Heart left ventricle (tissue), 16 donors: Measurements from ENCODE around the gene CSMD2. TPM values are rescaled to one million over a fixed set of nuclear protein-coding genes. Genes with fewer than 3 reads are reported as not detected.

Source experiments
- ATAC-seq, 4 donors: fragments of 200-7000 bp; cut with Tn5 transposase; one replicate each; pipeline ENCODE4 v1.9.1; 2020 to 2022; ENCODE audit warnings: moderate library complexity in 4 of 4, mild to moderate bottlenecking in 3 of 4, moderate number of reproducible peaks in 1 of 4
- DNase-seq, 5 donors: peaks; one replicate each; pipeline ENCODE4 v3.0.0-alpha.2; 2020
- H3K27ac ChIP-seq, 12 donors: fragments of 200-600 bp; sonication (generic) in 4 of 12; one replicate each; pipeline versions ENCODE4 v1.5.0 to v1.8.0; 2016 to 2022; ENCODE audit warnings: mild to moderate bottlenecking in 2 of 12
- H3K27me3 ChIP-seq, 9 donors: fragments of 200-600 bp; sonication (generic) in 2 of 9; one replicate each; pipeline versions ENCODE4 v1.5.1 to v1.8.0; 2016 to 2022; ENCODE audit warnings: mild to moderate bottlenecking in 3 of 9
- H3K36me3 ChIP-seq, 9 donors: fragments of 200-600 bp; sonication (generic) in 2 of 9; one replicate each; pipeline versions ENCODE4 v1.5.0 to v1.8.0; 2018 to 2022; ENCODE audit warnings: mild to moderate bottlenecking in 2 of 9
- H3K4me1 ChIP-seq, 12 donors: fragments of 200-600 bp; sonication (generic) in 4 of 12; one replicate each; pipeline versions ENCODE4 v1.5.0 to v1.8.0; 2016 to 2022; ENCODE audit warnings: mild to moderate bottlenecking in 3 of 12
- H3K4me3 ChIP-seq, 12 donors: fragments of 200-600 bp; sonication (generic) in 4 of 12; one replicate each; pipeline versions ENCODE4 v1.5.0 to v1.8.0; 2017 to 2022; ENCODE audit warnings: mild to moderate bottlenecking in 9 of 12, moderate library complexity in 4 of 12
- H3K9me3 ChIP-seq, 12 donors: fragments of 200-600 bp; sonication (generic) in 4 of 12; one replicate each; pipeline versions ENCODE4 v1.5.0 to v1.8.0; 2016 to 2022; ENCODE audit warnings: mild to moderate bottlenecking in 1 of 12
- POLR2A ChIP-seq, 2 donors: fragments of 450-650 bp; IDR thresholded peaks; one replicate each; pipeline ENCODE4 v1.6.1; 2017; ENCODE audit warnings: antibody characterized with exemption in 2 of 2, mild to moderate bottlenecking in 2 of 2, moderate library complexity in 2 of 2
- WGBS, 4 donors: extraction: QIAGEN DNeasy Blood & Tissue Kit in 2 of 4; methylation state at CpG; one replicate each; pipeline versions ENCODE4 v1.1.5 to v1.1.7; 2013 to 2018; 5-methylcytosine and 5-hydroxymethylcytosine counted together
- intact Hi-C, 10 donors: fragments of 100-400 bp; cut with DNase I; formaldehyde crosslinking; loops; one replicate each; pipeline versions ENCODE4 v1.11.1 to v1.14.2; 2022
- polyA plus RNA-seq, 2 donors: library from polyadenylated mRNA; stranded (reverse); fragments of 200-250 nt; gene quantifications; one replicate each; pipeline ENCODE4 v1.2.3, GENCODE V29; 2013
- total RNA-seq, 9 donors: library from RNA; depleted of rRNA in 2 of 9; stranded (reverse); fragments of >200 nt in 2 of 9; fragmentation: NEBNext Ultra II Directional in 3 of 9; extraction: Animal tissue kit (Norgen Biotek cat#: 25700) in 3 of 9; gene quantifications; one replicate each; pipeline versions ENCODE4 v1.1.0 to v1.2.4, GENCODE V29; 2016 to 2023
- TF ChIP-seq, protein P1 (sequence below), 12 donors: fragments of 200-600 bp; sonication (generic) in 4 of 12; IDR thresholded peaks; one replicate each; pipeline versions ENCODE4 v1.5.0 to v1.8.0; 2018 to 2022; ENCODE audit warnings: antibody characterized with exemption in 12 of 12, mild to moderate bottlenecking in 5 of 12
- donor health status: ischemic (EF 13 %, LVEDD 7.1; RV severe dilation, severe dysfunction).
- donor health status: healthy with polysubstance abuse.
- donor health status: DM: no; HTN: yes; CAD: no.
- donor health status: DM: no; HTN: no; CAD: no.
- donor health status: ischemic (EF 25% LVEDD 6.9; RV normal size, moderate dysfunction).
- donor health status: ischemic (EF 25% LVEDD 5.7; RV mildly dilated, moderate dysfunction).
- donor health status: healthy.
- donor health status: DM: yes; HTN: yes; CAD: no.
- donor health status: ischemic (EF 35%, LVEDD 5.7; RV mildly dilated, moderate dysfunction).
- donor health status: nonischemic (EF 11% LVEDD 7.7; RV severe dilation, severe dysfunction).
- donor health status: DM: yes; HTN: yes; CAD: no.
- donor health status: PGD.
- donor health status: ischemic (EF 29% LVEDD 5.4; RV normal size, mild dysfunction).
- donor health status: nonischemic (EF 23%, LVEDD 6.1; RV moderate dilation, normal function).

Gene CSMD2
- total and polyA plus RNA-seq, 11 donors: 0.02 to 0.79 (median 0.22) TPM

DNA sequence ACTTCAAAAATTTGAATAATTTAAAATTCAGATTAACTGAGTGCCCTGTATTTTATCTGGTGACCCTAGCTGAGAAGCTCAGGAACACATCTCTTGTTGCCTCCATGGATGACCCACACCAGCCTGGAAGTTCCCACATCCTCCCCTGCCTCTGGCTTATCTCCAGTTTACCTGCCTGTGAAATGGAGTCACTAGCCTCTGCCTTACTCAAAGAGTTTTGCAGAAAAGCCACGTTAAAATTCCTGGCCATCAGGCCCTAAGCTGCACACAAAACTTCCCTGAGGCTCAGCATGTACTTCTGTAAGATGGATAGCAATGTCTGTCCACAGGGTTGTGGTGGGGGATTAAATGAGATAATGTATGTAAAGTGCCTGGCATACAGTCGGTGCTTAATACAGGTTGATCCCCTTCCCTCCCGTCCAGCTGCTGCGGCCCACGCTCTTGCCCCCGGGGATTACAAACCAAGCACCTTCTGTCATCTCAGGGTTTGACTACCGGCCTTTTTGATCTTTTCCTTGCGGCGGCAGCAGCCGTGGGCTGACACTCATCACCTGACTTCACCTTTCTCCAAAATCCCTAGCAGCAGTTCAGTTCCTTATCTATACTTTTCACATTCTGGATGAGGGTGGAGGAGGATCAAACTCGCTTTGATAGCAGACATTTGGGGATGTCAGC, 136.5 kb downstream of the CSMD2 start:
- no peaks in the 10 kb centered on the region for H3K4me1 ChIP-seq
- ATAC-seq: no peak

DNA sequence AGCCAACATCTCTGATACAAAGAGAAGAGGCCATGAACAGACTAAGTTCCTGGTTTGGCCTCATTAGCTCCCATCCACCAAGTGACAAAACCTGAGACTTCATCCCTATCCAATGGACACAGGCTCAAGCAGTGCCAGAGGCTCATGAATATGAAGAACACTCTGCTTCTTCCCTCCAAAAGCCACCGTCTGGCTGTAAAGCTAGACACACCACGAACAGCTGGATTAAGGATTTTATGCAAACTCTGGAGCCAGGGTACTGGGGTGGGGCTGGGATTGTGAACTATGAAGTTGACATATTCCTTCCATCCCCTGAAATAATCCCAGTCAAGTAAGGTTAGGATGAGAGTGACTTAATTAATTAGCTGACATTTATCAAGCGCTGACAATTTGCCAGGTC, 139.4 kb downstream of the CSMD2 start:
- Histone ChIP-seq H3K4me3 (no peak overlapping the region), H3K27me3 (peaks cover 0 to 11% (median 0%) of the 10 kb centered on the region in 9 donors), H3K36me3 (no peaks in the 10 kb centered on the region), H3K27ac (no peak overlapping the region), H3K9me3 (no peaks in the 10 kb centered on the region), H3K4me1 (no peaks in the 10 kb centered on the region)
- intact Hi-C loops: no loop called here
- 66 to 80% (median 74%) methylated on average over 3 of the region's 3 CpGs for WGBS, 4 donors
- DNase-seq: no peak
- TF ChIP-seq, protein P1, sequence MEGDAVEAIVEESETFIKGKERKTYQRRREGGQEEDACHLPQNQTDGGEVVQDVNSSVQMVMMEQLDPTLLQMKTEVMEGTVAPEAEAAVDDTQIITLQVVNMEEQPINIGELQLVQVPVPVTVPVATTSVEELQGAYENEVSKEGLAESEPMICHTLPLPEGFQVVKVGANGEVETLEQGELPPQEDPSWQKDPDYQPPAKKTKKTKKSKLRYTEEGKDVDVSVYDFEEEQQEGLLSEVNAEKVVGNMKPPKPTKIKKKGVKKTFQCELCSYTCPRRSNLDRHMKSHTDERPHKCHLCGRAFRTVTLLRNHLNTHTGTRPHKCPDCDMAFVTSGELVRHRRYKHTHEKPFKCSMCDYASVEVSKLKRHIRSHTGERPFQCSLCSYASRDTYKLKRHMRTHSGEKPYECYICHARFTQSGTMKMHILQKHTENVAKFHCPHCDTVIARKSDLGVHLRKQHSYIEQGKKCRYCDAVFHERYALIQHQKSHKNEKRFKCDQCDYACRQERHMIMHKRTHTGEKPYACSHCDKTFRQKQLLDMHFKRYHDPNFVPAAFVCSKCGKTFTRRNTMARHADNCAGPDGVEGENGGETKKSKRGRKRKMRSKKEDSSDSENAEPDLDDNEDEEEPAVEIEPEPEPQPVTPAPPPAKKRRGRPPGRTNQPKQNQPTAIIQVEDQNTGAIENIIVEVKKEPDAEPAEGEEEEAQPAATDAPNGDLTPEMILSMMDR (IDR thresholded peaks at IDR 0.05): no peak
- TF ChIP-seq POLR2A (IDR thresholded peaks at IDR 0.05): no peak
- no peak for ATAC-seq

More for the DNA sequence above, 136.5 kb downstream of the CSMD2 start:
- 67 to 71% (median 70%) methylated on average over 11 of the region's 11 CpGs for WGBS, 4 donors
- no peaks in the 10 kb centered on the region for H3K9me3 ChIP-seq
- H3K27me3 ChIP-seq: peaks cover 0 to 9% (median 0%) of the 10 kb centered on the region in 9 donors
- intact Hi-C loops: no loop called here
- no peak overlapping the region for H3K4me3 ChIP-seq
- H3K27ac ChIP-seq: no peak overlapping the region
- TF ChIP-seq POLR2A (IDR thresholded peaks at IDR 0.05): no peak
- TF ChIP-seq, protein P1 (IDR thresholded peaks at IDR 0.05): no peak
- H3K36me3 ChIP-seq: no peaks in the 10 kb centered on the region
- DNase-seq: no peak

DNA sequence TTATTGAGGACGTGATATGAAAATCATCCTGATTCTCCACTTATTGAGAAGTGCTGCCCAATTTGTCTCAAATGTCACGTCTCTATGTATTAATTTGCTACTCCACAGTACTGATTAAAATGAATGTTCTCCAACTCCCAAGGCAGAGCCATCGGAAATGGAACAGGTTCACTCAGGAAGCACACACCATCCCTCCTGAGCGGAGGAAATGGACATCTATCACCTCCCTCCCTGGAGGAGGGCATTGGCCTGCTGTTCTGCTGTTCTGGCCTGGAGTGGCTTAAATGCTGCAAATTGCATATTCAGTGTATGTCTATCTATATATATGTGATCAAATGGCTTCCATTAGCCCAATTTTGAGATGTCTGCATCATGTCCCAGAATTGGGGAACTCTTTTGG, 140.5 kb downstream of the CSMD2 start:
- intact Hi-C loops: no loop called here
- H3K27me3 ChIP-seq: peaks cover 0 to 11% (median 0%) of the 10 kb centered on the region in 9 donors
- WGBS, 4 donors: 76 to 91% (median 79%) methylated on average over 4 of the region's 4 CpGs

DNA sequence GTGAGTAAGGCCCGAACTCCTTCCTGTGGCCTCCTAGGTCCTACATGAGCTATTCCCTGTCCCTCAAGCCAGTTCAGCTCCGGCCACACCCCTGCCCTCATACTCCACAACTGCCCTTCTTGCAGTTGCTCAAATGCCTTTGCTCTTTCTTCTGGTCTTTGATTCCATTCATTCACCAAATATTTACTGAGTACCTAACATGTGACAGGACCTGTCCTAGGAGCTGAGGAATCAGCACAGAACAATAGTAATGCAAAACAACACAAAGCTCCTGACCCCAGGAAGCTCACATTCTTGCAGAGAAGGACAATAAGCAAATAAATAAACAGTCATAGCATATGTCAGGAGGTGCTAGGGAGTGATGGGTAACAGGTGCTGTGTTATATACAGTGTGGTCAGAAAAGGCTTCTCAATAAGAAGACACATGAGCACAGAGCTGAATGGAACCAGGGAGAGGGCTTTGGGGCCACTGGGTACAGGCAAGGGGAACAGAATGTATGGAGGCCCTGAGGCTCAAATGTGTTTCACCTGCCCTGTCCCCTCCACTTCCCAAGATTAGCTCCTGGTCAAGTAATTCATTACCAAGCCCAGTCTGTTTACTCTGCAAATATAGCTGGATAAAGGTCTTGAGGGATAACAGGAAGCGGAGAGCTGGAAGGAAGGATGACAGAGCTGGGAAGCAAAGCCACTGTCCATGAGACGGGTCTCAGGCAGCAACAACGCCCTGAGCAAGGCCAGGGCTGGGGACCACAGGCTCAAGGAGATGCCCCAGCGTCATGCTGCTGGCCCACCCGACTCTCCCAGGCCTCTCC, 145.1 kb downstream of the CSMD2 start:
- ATAC-seq (no peak), DNase-seq (no peak)
- H3K4me1 ChIP-seq: no peaks in the 10 kb centered on the region
- peaks cover 0 to 9% (median 0%) of the 10 kb centered on the region in 9 donors for H3K27me3 ChIP-seq
- TF ChIP-seq, protein P1 (IDR thresholded peaks at IDR 0.05): no peak
- TF ChIP-seq POLR2A (IDR thresholded peaks at IDR 0.05): no peak
- intact Hi-C loops: loop anchor here in 4 of 10 donors (10.0 kb wide), 2 partner anchors 145 to 285 kb away; no protein-coding TSS in a partner anchor
- H3K4me3 ChIP-seq: no peak overlapping the region
- no peaks in the 10 kb centered on the region for H3K36me3 ChIP-seq
- H3K9me3 ChIP-seq: no peaks in the 10 kb centered on the region
- H3K27ac ChIP-seq: no peak overlapping the region
- WGBS, 4 donors: 58 to 72% (median 68%) methylated on average over 7 of the region's 7 CpGs

More for the DNA sequence above, 140.5 kb downstream of the CSMD2 start:
- Histone ChIP-seq H3K27ac (no peak overlapping the region), H3K4me3 (no peak overlapping the region), H3K36me3 (no peaks in the 10 kb centered on the region), H3K4me1 (no peaks in the 10 kb centered on the region), H3K9me3 (no peaks in the 10 kb centered on the region)
- TF ChIP-seq, protein P1 (IDR thresholded peaks at IDR 0.05): no peak
- DNase-seq (no peak), ATAC-seq (no peak)
